ENCODE measurements around the gene PRICKLE2.

The PRICKLE2 gene

DNA sequence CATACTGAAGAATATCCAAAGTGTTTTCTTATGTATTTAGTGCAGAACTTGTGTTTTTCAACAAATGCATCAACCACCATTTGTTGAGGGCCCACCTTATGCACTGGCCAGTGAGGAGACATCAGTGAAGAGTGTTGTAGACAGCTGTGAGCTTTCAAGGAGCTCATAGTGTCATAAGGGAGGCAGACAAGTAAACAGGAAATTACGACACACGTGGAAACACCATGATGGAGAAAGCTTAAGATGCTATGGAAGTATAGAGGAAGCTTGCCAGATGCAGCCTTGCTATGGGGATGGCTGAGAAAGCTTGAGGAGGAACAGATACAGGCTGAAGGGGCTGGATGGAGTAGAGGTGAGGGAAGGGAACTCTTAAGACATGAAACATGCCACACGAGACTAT is 151.2 kb downstream of the PRICKLE2 start:
- no peak for DNase-seq (ENCODE audit: low read depth)

GRCh38 chr3:64073158-64073761 is 152.0 kb downstream of the PRICKLE2 start:
- no peak for DNase-seq (ENCODE audit: low read depth)

- no peak for DNase-seq (ENCODE audit: low read depth)
These were observed 153.1 kb downstream of the PRICKLE2 start for GRCh38 chr3:64072126-64072525.

DNA sequence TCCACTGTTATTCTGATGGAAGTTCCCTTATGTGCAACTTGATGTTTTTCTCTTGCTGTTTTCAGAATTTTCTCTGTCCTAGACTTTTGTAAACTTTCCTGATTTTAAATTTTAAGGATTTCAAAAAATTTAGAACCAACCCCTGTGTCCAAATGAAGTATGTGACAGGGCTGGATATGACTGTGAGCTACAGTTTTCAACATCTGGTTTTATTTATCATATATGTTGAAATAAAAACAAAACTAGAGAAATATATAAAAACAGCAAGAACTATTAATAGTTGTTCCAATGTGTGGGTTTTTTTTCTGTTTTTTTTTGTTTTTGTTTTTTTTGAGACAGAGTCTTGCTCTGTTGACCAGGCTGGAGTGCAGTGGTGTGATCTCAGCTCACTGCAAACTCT is 154.6 kb downstream of the PRICKLE2 start:
- DNase-seq (ENCODE audit: low read depth), result no peak

DNA sequence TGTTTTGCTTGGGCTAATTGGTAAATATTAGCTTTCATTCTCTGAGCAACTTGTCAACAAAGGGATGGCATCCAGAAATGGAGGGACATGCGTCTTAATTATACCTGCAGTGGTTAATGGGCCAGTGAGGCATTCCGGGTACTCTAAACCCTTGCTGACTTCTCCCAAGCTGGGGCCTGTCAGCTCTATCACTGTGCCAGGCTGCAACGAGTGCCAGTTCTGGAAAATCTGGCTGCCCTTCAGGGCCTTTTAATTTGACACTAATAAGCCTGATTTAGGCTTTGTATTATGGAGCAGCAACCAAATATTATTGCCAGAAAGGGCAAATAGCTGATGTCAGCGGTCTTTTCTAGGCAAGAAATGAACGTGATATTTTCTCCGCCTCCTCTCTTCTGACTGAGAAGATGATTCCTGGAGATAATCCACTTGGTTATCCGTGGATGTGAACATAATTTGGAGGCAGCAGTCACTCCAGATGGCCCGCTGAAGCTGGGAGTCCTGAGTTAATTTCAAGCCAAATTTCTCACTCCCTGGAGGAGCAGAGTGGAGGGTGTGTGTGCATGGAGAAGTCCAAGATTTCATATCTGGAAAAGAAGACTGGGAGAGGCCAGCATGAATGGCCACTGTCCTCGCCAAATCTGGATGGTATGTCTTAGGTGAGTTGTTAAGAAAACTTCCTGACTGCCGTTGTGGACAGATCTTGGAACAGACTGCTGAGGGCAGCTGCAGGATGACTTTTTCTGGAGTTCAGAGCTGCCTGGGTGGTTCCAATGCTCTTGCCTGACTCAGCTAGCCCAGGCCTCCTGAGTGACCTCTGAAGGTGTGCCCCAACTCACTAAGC is 157.5 kb downstream of the PRICKLE2 start:
- no peak for DNase-seq (ENCODE audit: low read depth)

GRCh38 chr3:64064804-64065203 is 160.5 kb downstream of the PRICKLE2 start:
- DNase-seq (ENCODE audit: low read depth), result no peak

DNA sequence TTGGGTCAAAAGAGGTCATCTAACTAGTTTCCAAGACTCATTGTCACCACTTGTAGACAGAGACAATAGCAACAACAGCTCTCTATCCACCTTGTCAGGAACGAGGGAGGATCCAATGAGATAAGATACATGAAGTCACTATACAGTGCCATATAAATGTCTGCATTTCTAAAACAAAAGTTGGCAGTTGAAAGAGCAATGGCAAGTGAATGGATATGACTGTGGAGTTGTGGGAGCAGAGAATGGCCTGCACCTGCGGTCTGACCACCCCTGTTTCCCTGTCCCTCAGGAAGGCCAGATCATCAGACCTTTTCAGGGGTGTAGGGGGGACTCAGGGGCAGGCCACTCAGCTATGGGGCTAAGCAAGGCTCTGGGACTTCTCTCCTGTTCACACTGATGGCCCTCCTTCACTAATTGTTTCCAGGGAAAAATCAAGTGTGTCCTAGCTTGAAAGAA is 161.3 kb downstream of the PRICKLE2 start:
- no peak for DNase-seq (ENCODE audit: low read depth)

- DNase-seq (ENCODE audit: low read depth), result no peak
These were observed 161.9 kb downstream of the PRICKLE2 start for GRCh38 chr3:64063207-64063982.

- DNase-seq (ENCODE audit: low read depth), result no peak
These were observed 163.6 kb downstream of the PRICKLE2 start for GRCh38 chr3:64061628-64062027.

DNA sequence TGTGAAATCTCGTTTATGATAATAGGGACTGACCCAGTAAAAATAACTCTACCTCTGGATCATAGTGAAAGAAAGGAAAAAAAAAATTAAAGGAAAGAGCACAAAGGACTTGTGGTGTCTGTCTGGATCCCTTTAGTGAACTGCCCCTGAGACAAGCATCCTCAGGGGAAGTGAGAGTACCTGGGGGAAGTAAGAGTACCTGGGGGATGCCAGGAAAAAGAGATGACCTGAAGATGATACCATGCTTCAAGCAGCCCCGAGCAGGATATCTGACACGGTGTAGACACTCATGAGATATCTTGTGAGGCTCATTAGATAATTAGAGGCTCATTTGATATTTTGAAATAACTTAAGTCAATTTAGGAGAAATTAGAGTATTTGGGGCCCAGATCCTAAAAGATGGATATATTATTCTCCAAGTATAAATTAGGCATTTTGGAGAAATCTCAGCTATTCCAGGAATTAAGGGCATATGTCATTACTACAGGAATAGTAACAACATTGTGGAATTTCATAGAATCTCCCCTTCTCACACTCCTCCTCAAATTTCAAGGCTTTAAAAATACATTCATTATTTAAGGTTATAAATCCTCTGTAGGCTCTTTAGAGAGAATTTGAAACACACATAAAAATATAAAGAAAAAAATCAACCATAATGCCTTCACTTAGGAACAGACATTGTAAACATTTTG is 165.6 kb downstream of the PRICKLE2 start:
- DNase-seq (ENCODE audit: low read depth), result no peak

DNA sequence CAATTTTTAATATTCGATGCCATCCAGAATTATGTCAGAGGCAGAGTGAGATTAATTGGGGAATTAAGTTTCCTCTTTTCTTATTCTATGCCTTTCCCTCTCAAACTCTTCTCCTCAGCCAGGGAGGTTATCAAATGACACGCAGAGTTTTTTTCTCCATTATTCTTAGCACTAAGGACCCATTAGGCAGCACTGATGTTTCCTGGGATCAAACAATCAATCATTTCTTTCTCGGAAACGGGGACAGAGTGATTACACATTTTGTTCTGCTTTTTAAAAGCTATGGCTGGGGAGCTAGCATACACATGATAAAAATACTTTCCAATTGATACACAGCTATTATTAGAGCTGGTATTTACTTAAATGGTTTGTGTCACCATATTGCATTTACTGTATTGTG is 166.7 kb downstream of the PRICKLE2 start:
- no peak for DNase-seq (ENCODE audit: low read depth)

DNA sequence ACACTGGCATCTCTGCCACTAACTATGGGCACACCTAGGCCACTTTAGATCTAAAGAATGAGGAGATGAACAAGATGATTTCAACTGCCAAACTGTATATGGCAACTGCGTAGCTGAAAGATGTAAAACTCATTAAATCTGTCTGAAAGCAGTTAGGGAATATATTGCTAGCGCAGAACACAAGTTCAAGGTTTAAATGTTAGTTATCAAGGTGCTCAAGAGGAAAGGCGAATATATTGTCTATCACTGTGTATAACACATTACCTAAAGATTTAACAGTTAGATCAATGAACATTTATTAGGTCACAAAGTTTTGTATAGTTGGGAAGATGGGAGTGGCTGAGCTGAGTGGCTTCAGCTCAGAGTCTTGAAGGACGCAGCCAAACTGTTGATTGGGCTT is 168.0 kb downstream of the PRICKLE2 start:
- DNase-seq (ENCODE audit: low read depth), result no peak

DNA sequence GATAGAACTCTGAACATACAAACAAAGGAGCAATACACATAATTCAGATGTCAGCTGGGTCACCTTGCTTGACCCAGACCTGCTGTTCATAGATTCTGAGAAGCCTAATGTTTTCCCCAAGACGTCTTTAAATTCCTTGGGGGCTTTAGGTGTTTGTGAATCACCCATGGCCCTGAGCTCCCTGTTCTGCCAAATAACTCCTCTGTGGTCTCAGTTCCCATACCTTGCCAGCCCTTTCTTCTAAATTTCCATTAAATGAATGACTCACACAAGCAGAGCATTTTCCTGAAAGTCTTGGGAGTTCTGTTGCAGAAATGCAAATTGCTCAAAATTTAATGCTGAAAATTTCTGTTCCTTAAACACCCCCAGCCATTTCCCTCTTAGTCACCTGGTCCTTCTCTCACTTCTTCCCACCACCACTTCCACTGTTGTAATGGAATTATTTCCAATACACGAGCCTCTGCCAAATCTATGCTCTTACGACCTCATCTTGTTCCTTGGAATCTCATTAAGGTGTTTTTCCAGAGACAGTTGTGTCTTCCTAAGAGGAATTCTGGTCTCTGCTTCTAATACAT is 168.6 kb downstream of the PRICKLE2 start:
- DNase-seq (ENCODE audit: low read depth), result no peak

DNA sequence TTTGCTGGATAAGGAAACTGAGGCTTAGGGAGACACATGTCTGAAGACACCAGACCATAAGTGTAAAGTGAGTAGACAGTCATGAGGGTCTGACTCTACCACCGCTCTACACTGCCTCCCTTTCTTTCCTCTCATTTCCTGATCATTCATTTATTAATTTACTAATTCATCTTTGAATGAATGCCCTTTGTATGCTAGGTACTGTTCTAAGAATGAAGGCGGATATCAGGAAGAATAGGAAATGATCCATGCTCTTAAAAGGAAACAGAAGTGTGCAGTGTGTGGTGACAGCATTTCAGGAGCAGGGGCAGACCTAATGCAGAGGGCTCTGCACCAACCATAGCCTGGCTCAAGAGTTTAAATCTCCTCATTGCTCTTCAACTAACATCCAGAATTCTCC is 170.2 kb downstream of the PRICKLE2 start:
- DNase-seq (ENCODE audit: low read depth), result no peak

- DNase-seq (ENCODE audit: low read depth), result no peak
These were observed 170.8 kb downstream of the PRICKLE2 start for GRCh38 chr3:64054488-64054887.

DNA sequence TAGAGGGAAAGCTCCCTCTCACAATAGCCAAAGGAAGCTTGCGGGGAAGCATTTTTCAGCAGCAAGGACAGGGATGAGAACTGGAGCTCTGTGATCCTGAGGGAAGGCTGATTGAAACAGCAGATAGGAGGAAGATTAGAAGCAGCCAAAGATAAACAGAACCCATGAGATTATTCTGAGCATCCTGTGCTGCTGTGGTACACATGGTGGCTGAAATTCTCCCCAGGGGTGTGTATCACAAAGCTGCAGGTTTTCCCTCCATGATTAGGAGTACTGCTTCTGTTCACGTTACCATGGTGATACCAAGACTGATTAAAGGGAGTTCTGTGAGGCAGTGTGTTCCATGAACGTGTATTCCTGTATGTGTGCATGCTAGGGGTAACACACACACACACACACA is 171.7 kb downstream of the PRICKLE2 start:
- no peak for DNase-seq (ENCODE audit: low read depth)

DNA sequence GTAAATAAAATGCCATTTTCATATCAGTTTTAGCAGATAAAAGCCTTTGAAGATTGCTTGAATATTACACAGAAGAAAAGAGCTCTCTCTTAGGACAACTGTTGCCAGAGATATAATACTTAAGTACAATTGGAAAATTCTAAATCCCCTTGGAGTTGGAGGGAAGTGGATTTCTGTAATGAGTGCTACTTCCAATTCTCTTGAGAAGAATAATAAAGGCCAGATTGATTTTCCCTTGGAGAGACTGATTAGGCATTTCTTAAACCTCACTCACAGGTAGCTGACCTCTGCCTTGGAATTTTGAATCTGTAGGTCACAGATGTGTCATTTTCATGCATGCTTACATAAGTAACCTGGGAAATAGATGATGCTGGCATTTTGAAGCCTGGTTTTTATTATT is 172.1 kb downstream of the PRICKLE2 start:
- no peak for DNase-seq (ENCODE audit: low read depth)

GRCh38 chr3:64049832-64050231 is 175.4 kb downstream of the PRICKLE2 start:
- no peak for DNase-seq (ENCODE audit: low read depth)

GRCh38 chr3:64049136-64049535 is 176.1 kb downstream of the PRICKLE2 start:
- no peak for DNase-seq (ENCODE audit: low read depth)

DNA sequence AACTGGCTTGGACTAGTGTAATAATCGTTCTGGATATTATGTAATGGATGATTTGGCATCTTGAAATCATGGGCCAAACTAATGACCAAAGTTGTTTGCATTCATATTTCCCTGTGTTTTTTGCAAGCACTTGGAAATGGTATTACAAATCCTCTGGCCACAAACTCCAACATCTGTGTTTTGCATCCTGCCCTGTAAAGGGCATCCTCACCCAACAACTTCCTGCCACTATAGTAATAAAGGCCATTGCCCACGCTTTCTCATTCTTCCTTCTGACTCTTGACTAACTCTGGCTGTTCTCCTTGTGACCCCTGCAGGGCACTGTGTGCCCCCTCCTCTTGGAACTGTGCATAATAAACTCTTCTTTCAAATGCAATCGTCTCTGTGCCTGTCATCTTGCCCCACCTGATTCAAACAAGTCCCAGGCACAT is 176.6 kb downstream of the PRICKLE2 start:
- DNase-seq (ENCODE audit: low read depth), result no peak

DNA sequence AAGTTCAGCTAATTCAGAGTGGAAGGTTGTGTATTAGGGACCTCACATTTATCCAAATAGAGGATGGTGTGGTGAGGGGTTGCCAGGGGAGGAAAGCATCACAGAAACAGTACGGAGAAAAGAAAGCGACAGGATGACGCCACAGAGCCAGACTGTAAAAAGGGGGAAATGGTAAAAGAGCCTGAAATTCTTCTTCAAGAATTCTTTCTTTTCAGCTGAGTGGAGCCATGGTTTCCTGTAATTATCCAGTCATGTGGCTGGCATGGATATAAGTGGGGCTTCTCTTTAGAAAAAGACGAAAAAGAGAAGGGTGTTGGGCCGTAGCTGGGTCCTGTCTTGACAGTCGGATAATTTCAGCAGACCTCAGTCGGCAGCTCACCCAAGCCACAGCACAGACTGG is 177.5 kb downstream of the PRICKLE2 start:
- no peak for DNase-seq (ENCODE audit: low read depth)

All from stimulated activated CD8-positive, alpha-beta memory T cell treated with anti-CD3 and anti-CD28 coated beads, Interleukin-15, amount 100 ng/mL, for 1 hour (primary cell).